ENCODE measurements around the gene TCERG1L.

Gene TCERG1L

GRCh38 chr10:131093795-131094366, 217.6 kb downstream of the TCERG1L start:
- Histone ChIP-seq H3K36me3 (ENCODE audit: insufficient read depth, low read length) (no peaks in the 10 kb centered on the region), H3K4me3 (ENCODE audit: low read length) (no peak overlapping the region)

GRCh38 chr10:131093346-131093745, 218.2 kb downstream of the TCERG1L start:
- no peaks in the 10 kb centered on the region for H3K4me1 ChIP-seq (ENCODE audit: control insufficient read depth, insufficient read depth, low read length)
- H3K9me3 ChIP-seq (replicated peaks; ENCODE audit: low read length) = peaks cover 25% of the 10 kb centered on the region
- H3K9ac ChIP-seq (ENCODE audit: low read depth, low read length) = no peak overlapping the region
- no peak overlapping the region for H3K4me2 ChIP-seq (ENCODE audit: low read length)
- no peak overlapping the region for H3K4me3 ChIP-seq (ENCODE audit: low read length)
- H3K36me3 ChIP-seq (ENCODE audit: insufficient read depth, low read length) = no peaks in the 10 kb centered on the region
- no peaks in the 10 kb centered on the region for H3K27me3 ChIP-seq (ENCODE audit: control insufficient read depth, insufficient read depth, low read length)

More at GRCh38 chr10:131093795-131094366, 217.6 kb downstream of the TCERG1L start:
- H3K4me2 ChIP-seq (ENCODE audit: low read length) = no peak overlapping the region
- H3K9ac ChIP-seq (ENCODE audit: low read depth, low read length) = no peak overlapping the region
- peaks cover 25% of the 10 kb centered on the region for H3K9me3 ChIP-seq (replicated peaks; ENCODE audit: low read length)
- no peaks in the 10 kb centered on the region for H3K4me1 ChIP-seq (ENCODE audit: control insufficient read depth, insufficient read depth, low read length)
- no peaks in the 10 kb centered on the region for H3K27me3 ChIP-seq (ENCODE audit: control insufficient read depth, insufficient read depth, low read length)

GRCh38 chr10:131092876-131093275, 218.6 kb downstream of the TCERG1L start:
- Histone ChIP-seq H3K4me3 (ENCODE audit: low read length) (no peak overlapping the region), H3K9me3 (replicated peaks; ENCODE audit: low read length) (peaks cover 25% of the 10 kb centered on the region), H3K36me3 (ENCODE audit: insufficient read depth, low read length) (no peaks in the 10 kb centered on the region), H3K27me3 (ENCODE audit: control insufficient read depth, insufficient read depth, low read length) (no peaks in the 10 kb centered on the region), H3K9ac (ENCODE audit: low read depth, low read length) (no peak overlapping the region), H3K4me1 (ENCODE audit: control insufficient read depth, insufficient read depth, low read length) (no peaks in the 10 kb centered on the region), H3K4me2 (ENCODE audit: low read length) (no peak overlapping the region)

GRCh38 chr10:131092386-131092785, 219.1 kb downstream of the TCERG1L start:
- Histone ChIP-seq H3K9ac (ENCODE audit: low read depth, low read length) (no peak overlapping the region), H3K4me1 (ENCODE audit: control insufficient read depth, insufficient read depth, low read length) (no peaks in the 10 kb centered on the region), H3K27me3 (ENCODE audit: control insufficient read depth, insufficient read depth, low read length) (no peaks in the 10 kb centered on the region), H3K9me3 (replicated peaks; ENCODE audit: low read length) (peaks cover 25% of the 10 kb centered on the region), H3K4me3 (ENCODE audit: low read length) (no peak overlapping the region), H3K36me3 (ENCODE audit: insufficient read depth, low read length) (no peaks in the 10 kb centered on the region), H3K4me2 (ENCODE audit: low read length) (no peak overlapping the region)

- H3K9me3 ChIP-seq (replicated peaks; ENCODE audit: low read length) = peaks cover 26% of the 10 kb centered on the region
- H3K36me3 ChIP-seq (ENCODE audit: insufficient read depth, low read length) = no peaks in the 10 kb centered on the region
- no peak overlapping the region for H3K4me2 ChIP-seq (ENCODE audit: low read length)
- H3K27me3 ChIP-seq (ENCODE audit: control insufficient read depth, insufficient read depth, low read length) = no peaks in the 10 kb centered on the region
- H3K4me3 ChIP-seq (ENCODE audit: low read length) = no peak overlapping the region
- H3K4me1 ChIP-seq (ENCODE audit: control insufficient read depth, insufficient read depth, low read length) = no peaks in the 10 kb centered on the region
- no peak overlapping the region for H3K9ac ChIP-seq (ENCODE audit: low read depth, low read length)
These were observed 219.8 kb downstream of the TCERG1L start for GRCh38 chr10:131091682-131092081.

GRCh38 chr10:131090761-131091661, 220.5 kb downstream of the TCERG1L start:
- Histone ChIP-seq H3K4me3 (ENCODE audit: low read length) (no peak overlapping the region), H3K4me1 (ENCODE audit: control insufficient read depth, insufficient read depth, low read length) (no peaks in the 10 kb centered on the region), H3K27me3 (ENCODE audit: control insufficient read depth, insufficient read depth, low read length) (no peaks in the 10 kb centered on the region), H3K9me3 (replicated peaks; ENCODE audit: low read length) (peaks cover 32% of the 10 kb centered on the region), H3K4me2 (ENCODE audit: low read length) (no peak overlapping the region), H3K9ac (ENCODE audit: low read depth, low read length) (no peak overlapping the region), H3K36me3 (ENCODE audit: insufficient read depth, low read length) (no peaks in the 10 kb centered on the region)

- Histone ChIP-seq H3K9me3 (replicated peaks; ENCODE audit: low read length) (peaks cover 36% of the 10 kb centered on the region), H3K9ac (ENCODE audit: low read depth, low read length) (no peak overlapping the region), H3K4me3 (ENCODE audit: low read length) (no peak overlapping the region), H3K4me2 (ENCODE audit: low read length) (no peak overlapping the region), H3K4me1 (ENCODE audit: control insufficient read depth, insufficient read depth, low read length) (no peaks in the 10 kb centered on the region), H3K27me3 (ENCODE audit: control insufficient read depth, insufficient read depth, low read length) (no peaks in the 10 kb centered on the region), H3K36me3 (ENCODE audit: insufficient read depth, low read length) (no peaks in the 10 kb centered on the region)
These were observed 221.7 kb downstream of the TCERG1L start for GRCh38 chr10:131089861-131090260.

GRCh38 chr10:131089150-131089549, 222.4 kb downstream of the TCERG1L start:
- H3K9me3 ChIP-seq (replicated peaks; ENCODE audit: low read length) = peaks cover 36% of the 10 kb centered on the region
- H3K36me3 ChIP-seq (ENCODE audit: insufficient read depth, low read length) = no peaks in the 10 kb centered on the region
- no peaks in the 10 kb centered on the region for H3K27me3 ChIP-seq (ENCODE audit: control insufficient read depth, insufficient read depth, low read length)
- H3K4me1 ChIP-seq (ENCODE audit: control insufficient read depth, insufficient read depth, low read length) = no peaks in the 10 kb centered on the region
- no peak overlapping the region for H3K4me2 ChIP-seq (ENCODE audit: low read length)
- H3K4me3 ChIP-seq (ENCODE audit: low read length) = no peak overlapping the region
- H3K9ac ChIP-seq (ENCODE audit: low read depth, low read length) = no peak overlapping the region

GRCh38 chr10:131088619-131089018, 222.9 kb downstream of the TCERG1L start:
- H3K27me3 ChIP-seq (ENCODE audit: control insufficient read depth, insufficient read depth, low read length) = no peaks in the 10 kb centered on the region
- no peaks in the 10 kb centered on the region for H3K36me3 ChIP-seq (ENCODE audit: insufficient read depth, low read length)
- H3K4me2 ChIP-seq (ENCODE audit: low read length) = no peak overlapping the region
- H3K9me3 ChIP-seq (replicated peaks; ENCODE audit: low read length) = peaks cover 38% of the 10 kb centered on the region
- H3K4me1 ChIP-seq (ENCODE audit: control insufficient read depth, insufficient read depth, low read length) = no peaks in the 10 kb centered on the region
- no peak overlapping the region for H3K4me3 ChIP-seq (ENCODE audit: low read length)
- no peak overlapping the region for H3K9ac ChIP-seq (ENCODE audit: low read depth, low read length)

GRCh38 chr10:131087464-131088215, 223.9 kb downstream of the TCERG1L start:
- Histone ChIP-seq H3K9ac (ENCODE audit: low read depth, low read length) (no peak overlapping the region), H3K4me1 (ENCODE audit: control insufficient read depth, insufficient read depth, low read length) (no peaks in the 10 kb centered on the region), H3K9me3 (replicated peaks; ENCODE audit: low read length) (peaks cover 40% of the 10 kb centered on the region), H3K27me3 (ENCODE audit: control insufficient read depth, insufficient read depth, low read length) (no peaks in the 10 kb centered on the region), H3K4me3 (ENCODE audit: low read length) (no peak overlapping the region), H3K4me2 (ENCODE audit: low read length) (no peak overlapping the region), H3K36me3 (ENCODE audit: insufficient read depth, low read length) (no peaks in the 10 kb centered on the region)

GRCh38 chr10:131086511-131086910, 225.0 kb downstream of the TCERG1L start:
- no peak overlapping the region for H3K4me3 ChIP-seq (ENCODE audit: low read length)
- no peaks in the 10 kb centered on the region for H3K36me3 ChIP-seq (ENCODE audit: insufficient read depth, low read length)
- no peaks in the 10 kb centered on the region for H3K27me3 ChIP-seq (ENCODE audit: control insufficient read depth, insufficient read depth, low read length)
- no peak overlapping the region for H3K9ac ChIP-seq (ENCODE audit: low read depth, low read length)
- peaks cover 43% of the 10 kb centered on the region for H3K9me3 ChIP-seq (replicated peaks; ENCODE audit: low read length)
- H3K4me2 ChIP-seq (ENCODE audit: low read length) = no peak overlapping the region
- H3K4me1 ChIP-seq (ENCODE audit: control insufficient read depth, insufficient read depth, low read length) = no peaks in the 10 kb centered on the region
